ENCODE measurements around the gene CHD9NB.

CHD9NB gene

GRCh38 chr16:53024045-53024444 lies 28.7 kb downstream of the CHD9NB start:
- no peak for TF ChIP-seq CTCF (IDR thresholded peaks at IDR 0.05; ENCODE audit: borderline replicate concordance, insufficient read depth, low read depth, low read length)
- no peak overlapping the region for H3K4me3 ChIP-seq (ENCODE audit: low read depth, low read length)

- H3K4me3 ChIP-seq (ENCODE audit: low read depth, low read length): no peak overlapping the region
- peak; percentile 46; the same call in 1 of the 2 replicates for TF ChIP-seq CTCF (IDR thresholded peaks at IDR 0.05; ENCODE audit: borderline replicate concordance, insufficient read depth, low read depth, low read length)
Observed at GRCh38 chr16:53022374-53022773, 30.3 kb downstream of the CHD9NB start.

- TF ChIP-seq CTCF (IDR thresholded peaks at IDR 0.05; ENCODE audit: borderline replicate concordance, insufficient read depth, low read depth, low read length): no peak
- no peak overlapping the region for H3K4me3 ChIP-seq (ENCODE audit: low read depth, low read length)
Observed at GRCh38 chr16:53018834-53019416, 33.8 kb downstream of the CHD9NB start.

- TF ChIP-seq CTCF (IDR thresholded peaks at IDR 0.05; ENCODE audit: borderline replicate concordance, insufficient read depth, low read depth, low read length): no peak
- no peak overlapping the region for H3K4me3 ChIP-seq (ENCODE audit: low read depth, low read length)
Observed at GRCh38 chr16:53014287-53014686, 38.4 kb downstream of the CHD9NB start.

GRCh38 chr16:53007095-53007494 lies 45.6 kb downstream of the CHD9NB start:
- H3K4me3 ChIP-seq (ENCODE audit: low read depth, low read length): no peak overlapping the region
- no peak for TF ChIP-seq CTCF (IDR thresholded peaks at IDR 0.05; ENCODE audit: borderline replicate concordance, insufficient read depth, low read depth, low read length)

GRCh38 chr16:52997922-52998321 lies 54.8 kb downstream of the CHD9NB start:
- no peak for TF ChIP-seq CTCF (IDR thresholded peaks at IDR 0.05; ENCODE audit: borderline replicate concordance, insufficient read depth, low read depth, low read length)
- H3K4me3 ChIP-seq (ENCODE audit: low read depth, low read length): no peak overlapping the region

- no peak for TF ChIP-seq CTCF (IDR thresholded peaks at IDR 0.05; ENCODE audit: borderline replicate concordance, insufficient read depth, low read depth, low read length)
- no peak overlapping the region for H3K4me3 ChIP-seq (ENCODE audit: low read depth, low read length)
Observed at GRCh38 chr16:52994942-52995341, 57.8 kb downstream of the CHD9NB start.
